GF-D8 (cell line): Measurements from ENCODE around the gene NR6A1.

Source experiments
- DNase-seq: peaks from one replicate; lab custom pipeline; 2025; lab: John Stamatoyannopoulos, UW

NR6A1 gene

DNA sequence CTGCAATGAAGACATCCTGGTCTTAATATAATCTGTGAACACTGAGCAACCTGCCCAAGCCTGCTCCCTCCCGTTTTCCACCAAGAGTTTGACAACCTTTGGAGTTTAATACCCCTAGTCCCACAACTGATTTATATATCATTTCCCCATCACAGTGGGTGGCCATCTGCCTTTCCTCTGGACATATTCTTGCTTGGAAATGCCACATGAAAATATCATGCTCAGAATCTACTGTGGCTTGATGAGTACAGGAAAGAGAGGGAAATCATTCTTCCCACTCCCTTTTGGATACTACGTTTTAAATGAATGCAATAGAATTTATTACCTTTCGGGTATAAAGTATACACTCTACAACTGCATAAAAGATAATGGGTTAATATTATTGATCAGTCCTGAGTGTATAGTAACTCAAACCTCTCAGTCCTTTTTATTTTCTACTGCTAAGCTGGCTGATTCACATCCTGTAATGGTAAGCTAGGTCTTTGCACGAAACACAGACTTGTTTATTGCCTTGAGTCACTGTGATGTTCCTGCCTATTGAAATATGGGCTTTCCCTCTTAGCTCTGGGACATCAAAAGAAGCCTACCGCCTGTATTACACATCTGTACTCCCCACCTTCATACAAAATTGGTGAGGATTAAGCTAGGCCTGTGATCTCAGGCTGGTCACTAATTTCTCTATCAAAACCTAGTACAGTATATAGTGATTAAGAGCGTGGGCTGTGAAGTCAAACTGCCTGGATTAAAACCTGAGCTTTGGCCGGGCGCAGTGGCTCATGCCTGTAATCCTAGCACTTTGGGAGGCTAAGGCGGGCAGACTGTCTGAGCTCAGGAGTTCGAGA, 196.4 kb downstream of the NR6A1 start:
- no peak for DNase-seq

DNA sequence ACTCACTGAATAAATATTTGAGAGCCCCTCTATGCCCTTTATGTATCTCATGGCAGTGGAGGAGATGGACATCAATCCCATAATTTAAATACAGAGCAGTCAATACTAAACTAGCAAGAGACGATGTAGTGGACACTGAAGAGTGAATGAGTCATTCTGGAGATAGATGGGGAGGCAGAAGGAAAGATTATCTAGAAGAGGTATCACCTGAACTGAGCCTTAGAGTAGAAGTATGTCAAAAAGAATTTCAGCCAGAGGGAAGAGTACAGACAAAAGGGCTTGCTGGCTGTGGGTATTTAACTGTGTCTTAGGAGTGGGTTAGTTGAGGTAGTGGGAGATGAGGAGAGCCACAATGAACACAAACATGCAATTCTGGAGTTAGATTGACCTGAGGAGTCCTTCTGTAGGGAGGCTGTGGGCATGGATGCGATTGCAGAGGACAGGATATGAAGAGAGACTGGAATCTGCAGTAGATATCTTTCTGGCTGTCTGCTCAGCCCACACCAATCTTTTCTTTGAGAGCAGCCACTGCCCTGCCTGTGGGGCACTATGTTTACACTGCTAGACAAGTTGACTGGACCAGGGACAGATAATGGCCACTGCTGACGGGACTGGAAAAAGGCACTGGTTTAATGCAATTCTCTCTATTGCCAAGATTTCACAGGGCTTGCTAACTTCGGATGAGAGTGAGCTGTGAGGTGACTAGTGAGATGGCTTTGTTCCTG, 200.0 kb downstream of the NR6A1 start:
- no peak for DNase-seq

DNA sequence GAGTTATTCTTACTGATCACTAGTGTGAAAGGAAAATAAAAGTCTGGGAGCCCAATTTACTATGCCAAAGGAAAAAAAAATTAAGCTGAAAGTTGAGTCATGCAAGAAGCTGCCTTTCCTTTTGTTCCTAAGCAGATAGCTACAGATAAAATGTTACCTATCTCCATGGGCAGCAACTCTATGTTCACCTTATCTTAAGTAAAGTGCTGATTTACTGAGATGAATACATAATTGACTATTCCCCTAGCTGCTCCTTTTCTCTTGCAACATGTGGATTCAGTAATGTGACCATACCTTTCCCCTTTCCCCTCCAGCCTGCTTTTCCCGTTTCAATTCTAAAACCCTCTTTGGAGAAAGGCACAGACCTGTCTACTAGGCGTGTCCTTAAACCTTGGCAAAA, 201.2 kb downstream of the NR6A1 start:
- no peak for DNase-seq

DNA sequence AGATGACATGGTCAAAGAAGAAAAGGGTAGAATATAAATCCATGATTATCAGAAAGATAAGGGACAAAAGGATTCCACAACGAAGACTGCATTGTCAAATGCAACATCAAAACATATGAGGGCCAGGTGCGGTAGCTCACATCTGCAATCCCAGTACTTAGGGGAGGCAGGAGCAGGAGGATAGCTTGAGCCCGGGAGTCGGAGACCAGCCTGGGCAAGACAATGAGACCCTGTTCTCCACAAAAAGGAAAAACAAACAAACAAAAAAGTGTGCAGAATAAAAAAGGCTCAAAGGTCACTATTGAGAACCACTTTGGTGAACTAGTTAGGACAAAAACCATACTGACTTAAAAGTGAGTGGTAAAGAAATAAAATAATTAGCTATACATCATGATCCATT, 203.7 kb downstream of the NR6A1 start:
- DNase-seq, result no peak

DNA sequence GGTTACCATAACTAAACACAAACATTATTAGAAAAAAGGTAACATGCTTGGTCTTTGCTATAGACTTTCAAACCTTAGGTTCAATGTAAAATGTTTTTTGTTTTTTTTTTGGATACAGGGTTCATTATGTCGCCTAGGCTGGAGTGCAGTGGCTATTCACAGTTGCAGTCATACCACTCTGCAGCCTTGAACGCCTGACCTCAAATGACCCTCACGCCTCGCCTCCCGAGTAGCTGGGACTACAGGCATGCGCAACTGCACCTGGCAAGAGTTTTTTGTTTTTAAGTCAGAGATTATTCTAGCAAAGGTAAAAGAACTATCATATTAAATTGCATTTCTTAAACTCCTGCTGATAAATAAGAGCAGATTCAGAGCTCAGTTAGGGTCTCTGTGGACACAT, 208.8 kb downstream of the NR6A1 start:
- no peak for DNase-seq

DNA sequence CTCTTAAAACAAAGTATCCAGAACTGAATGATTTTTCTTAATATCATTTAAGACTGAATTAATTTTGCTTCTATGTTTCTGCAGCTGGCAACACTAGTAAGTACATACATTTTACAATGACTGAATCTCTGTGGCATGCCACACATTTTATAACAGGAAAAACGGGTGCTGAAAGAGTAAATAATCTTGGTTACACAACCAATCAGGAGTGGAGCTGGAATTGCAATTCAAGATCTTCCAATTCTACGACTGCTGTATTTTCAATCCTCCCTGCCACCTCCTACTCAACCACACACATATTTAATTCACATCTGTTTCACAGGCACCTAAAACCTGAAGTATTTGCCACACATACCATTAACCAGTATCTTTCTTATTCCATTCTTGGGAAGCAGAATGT, 211.2 kb downstream of the NR6A1 start:
- DNase-seq, result no peak

DNA sequence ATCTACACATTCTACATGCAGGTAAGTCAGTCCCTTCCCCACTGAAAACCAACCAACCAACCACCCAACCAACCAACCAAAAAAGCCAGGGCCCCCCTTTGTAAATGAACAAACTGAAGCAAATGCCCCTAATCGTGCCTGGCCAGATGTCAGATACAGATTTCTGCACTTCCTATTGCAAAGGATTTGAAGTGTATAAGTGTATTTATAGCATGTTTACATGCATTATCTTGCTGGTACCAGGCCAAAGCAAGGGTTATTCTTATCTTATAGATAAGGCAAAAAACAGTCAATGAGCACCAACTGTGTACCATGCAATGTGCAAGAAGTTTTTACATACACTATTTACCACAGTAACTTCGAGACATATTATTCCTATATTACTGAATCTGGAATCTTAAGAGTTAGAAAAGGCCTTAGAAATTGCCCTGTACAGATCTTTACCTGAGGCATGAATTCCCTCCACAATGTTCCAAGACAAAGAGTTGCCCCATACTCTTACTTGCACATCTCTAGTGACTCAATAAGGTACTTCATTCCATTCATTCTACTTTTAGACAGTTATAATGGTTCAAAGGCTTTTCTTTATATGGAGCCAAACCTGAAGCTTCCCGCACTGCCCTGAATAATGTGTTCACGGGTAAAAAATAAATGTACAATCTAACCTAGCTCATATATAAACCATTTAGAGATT, 212.2 kb downstream of the NR6A1 start:
- DNase-seq, result no peak

DNA sequence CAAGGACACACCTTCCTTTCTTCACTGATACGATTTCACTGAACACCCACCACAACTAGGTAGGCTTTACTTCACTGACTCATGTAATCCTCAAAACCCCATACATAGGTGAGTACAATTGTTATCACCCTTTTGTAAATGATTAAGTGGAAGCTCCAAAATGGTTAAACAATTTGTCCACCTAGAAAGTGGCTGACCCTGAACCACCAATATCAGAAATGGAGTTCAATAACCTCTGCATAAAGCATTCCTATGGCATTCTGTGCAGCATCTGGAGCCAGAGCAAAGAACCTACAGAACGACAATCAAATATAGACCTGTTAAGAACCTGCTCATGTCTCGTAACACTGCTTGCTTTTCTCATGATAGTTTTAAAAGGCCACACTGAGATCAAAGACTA, 213.2 kb downstream of the NR6A1 start:
- DNase-seq, result no peak

DNA sequence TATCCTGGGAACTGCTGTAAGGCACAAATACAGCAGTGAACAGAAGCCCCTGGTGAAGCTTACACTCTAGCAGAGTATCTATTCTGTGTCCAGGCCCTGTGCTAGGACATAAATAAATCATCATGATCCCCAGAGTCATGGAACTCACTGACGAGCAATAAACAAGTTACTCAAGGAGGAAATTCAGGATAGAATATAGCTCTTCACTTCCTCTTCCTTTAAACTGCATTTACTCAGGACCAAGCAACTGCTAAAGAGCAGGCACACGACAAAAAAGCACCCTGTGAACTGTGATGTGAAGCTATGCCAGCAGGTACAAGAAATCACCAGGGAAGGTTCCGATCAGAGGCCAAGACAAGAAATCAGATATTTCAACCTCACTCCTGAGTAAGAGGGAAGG, 216.1 kb downstream of the NR6A1 start:
- DNase-seq, result no peak

DNA sequence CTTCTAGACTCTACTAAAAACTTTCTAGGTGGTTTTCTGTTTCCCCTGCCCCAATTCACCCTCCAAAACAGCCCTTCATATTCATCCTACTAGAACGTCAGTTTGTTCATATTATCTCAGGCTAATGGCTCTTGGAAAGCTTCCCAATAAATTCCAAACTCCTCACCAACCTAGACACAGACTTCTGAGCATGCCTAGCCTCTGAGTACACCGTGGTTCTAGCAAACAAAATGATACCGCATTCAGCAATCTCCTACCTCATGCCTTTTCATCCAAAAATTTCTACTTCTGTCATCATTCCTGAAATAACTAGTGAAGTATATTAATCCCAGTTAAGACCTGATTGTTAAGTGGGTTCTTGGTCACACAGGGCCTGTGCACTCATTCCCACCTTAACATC, 217.4 kb downstream of the NR6A1 start:
- no peak for DNase-seq

DNA sequence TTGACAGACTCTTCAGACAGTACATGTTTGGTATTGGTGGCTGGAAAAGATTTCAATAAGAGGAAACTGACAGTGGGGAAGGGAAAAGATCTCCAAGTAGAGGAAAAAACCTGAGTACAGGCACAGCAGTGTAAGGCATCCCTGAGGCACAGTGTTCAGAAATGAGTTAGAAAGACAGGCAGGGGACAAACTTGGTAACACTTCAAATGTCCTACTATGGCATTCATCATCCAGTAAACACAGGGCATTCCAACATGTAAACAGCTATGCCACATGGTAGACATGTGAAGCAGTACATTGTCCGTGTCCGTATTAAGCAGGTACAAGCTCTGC, 218.9 kb downstream of the NR6A1 start:
- DNase-seq, result no peak

DNA sequence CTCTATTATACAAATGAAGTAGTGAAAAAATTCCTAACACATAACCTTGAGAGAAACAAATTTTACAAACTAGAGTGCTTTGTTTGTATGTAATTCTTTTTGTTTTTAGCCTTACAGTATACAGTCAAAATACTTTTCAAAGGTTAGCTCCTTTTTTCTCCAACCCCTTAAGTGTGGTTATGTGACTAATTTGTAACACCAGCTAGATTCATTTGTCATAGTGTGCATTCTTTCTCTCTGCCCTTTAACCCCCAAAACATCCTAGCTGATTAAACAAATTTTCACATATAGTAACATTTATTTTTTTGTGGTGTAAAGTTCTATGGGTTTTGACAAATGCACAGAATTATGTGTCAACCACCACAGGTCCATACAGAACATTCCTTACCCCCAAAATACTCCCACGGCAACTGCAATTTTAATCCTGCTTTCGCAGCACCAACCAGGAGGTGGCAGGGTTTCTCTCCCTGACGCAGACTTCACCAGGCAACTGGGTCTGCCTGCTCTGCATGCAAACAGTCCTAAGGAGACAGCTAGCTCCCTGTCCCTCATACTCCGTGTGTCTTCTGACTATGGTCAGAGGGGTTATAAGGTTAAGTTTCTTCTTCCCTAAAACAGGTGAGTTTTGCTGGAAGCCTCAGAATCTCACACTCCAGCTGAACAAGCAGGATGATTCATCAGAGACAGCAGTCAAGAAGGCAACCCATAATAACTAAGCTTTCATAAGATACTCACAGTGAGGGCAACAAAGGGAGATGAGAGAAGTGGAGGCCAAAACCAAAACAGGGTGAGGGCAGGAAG, 219.4 kb downstream of the NR6A1 start:
- DNase-seq, result no peak

DNA sequence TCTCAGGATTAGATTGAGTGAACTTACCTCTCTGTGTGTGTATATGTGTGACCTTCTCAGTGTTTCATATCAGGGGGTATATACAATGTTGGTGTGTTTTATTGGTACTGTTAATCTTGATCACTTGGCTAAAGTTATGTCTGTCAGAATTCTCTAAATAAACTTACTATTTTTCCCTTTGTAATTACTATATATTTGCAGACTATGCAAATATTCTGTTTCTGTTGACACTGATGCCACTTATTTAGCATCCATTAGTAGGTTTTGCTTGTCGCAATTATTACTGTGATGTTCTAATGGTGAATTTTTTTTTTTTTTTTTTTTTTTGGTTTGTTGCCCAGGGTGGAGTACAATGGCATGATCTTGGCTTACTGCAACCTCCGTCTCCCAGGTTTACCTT, 221.0 kb downstream of the NR6A1 start:
- DNase-seq, result no peak

DNA sequence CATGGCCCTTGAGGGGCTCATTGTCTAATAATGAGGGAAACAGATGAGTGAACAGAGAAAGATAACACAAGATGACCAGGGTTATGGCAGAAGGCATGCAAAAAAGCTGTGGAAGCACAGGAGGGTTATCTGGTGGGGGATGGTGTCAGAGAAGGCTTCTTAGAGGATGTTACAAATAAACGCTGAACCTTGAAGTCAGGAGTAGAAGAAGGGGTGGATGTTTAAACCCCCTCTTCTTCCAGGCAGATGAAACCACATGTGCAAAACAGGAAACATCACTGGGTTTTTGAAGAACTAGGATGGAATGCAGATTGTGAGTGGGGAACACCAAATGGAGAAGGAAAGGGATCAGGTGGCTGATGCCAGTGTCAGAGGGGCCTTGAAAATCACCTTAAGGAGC, 222.1 kb downstream of the NR6A1 start:
- DNase-seq, result no peak

DNA sequence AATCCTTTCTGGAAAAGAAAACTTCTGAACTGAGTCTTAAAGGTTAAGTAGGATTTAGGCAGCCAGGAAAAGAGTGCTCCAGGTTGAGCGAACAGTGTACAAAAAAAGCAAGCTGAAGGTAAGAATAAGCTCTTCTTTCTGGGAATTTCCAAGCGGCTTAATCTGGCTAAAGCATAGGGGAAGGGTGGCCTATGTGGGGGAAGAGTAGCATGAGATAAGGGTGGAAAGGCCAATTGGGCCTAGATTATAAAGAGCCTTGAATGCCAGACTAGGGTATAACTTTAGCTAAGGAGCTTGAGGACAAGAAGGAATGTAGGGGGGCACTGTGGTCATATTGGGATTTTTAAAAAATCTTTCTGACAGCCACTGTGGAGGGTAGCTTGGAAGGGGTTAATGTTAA, 226.6 kb downstream of the NR6A1 start:
- no peak for DNase-seq

DNA sequence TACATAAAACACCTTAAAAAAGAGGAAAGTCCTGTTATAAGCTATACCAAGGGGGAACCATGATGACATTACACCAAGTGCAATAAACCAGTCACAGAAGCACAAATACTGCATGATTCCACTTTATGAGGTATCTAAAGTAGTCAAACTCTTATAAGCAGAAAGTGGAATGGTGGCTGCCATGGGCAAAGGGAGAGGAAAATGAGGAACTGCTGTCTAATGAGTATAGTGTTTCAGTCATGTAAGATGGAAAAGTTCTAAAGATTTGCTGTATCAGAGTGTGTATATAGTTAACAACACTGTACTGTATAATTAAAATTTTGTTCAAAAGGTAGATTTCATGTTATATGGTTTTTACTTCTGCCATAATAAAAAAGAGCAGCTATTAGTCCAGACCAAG, 229.3 kb downstream of the NR6A1 start:
- DNase-seq, result no peak

DNA sequence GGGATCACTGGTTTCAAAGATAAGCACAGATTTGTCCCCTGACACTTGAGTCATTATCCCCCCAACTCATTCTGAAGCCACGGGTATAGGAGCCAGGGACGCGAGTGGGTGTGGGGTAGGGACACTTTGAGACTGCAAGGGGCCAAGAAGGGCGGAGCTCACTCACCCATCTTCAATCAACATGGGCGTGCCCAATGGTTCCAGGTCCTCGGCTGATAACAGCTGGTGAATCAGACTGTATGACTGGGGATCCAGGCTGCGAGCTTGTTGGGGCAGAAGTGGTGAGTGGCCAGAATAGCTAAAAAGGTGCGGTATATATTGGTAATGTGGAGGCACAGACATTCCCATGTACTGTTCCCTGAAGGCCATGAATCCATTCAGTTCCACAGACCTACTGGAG, 233.2 kb downstream of the NR6A1 start:
- DNase-seq, result no peak

DNA sequence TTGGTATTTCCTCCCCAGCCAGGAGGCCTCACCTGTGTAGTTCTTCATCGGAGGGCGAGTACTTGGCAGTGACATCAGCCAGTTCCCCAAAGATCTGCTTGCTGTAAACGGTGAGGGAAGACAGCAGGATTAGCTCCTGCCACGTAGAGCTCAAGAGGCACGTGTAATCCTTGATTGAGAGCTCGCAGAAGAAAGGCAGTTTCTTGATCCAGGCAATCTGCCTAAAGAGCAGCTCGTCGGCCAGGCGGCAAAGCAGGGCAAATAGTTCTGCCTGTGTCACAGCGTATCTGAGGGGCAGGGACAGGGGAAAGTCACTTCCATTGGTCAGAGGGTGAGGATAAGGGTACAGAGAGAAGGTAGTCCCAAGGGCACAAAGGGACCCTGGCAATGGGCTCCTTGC, 235.3 kb downstream of the NR6A1 start:
- no peak for DNase-seq

DNA sequence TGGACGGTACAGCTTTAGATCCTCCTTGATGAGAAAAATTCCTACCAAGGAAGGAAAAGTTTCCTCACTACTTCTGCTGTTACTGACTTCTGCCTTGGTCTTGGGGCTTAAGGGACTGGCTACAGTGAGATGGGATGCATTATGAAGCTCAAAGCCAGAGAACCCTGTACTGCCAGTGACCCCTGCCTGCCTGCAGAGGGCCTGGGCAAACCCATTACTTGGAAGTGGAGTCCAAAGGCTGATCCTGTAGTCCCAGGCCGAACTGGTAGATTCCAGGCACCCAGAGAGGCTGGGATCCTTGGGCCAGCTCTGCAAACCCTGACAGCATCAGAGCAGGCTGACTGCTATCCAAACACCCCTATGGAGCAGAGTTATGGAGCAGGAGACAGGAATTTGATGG, 238.2 kb downstream of the NR6A1 start:
- no peak for DNase-seq

DNA sequence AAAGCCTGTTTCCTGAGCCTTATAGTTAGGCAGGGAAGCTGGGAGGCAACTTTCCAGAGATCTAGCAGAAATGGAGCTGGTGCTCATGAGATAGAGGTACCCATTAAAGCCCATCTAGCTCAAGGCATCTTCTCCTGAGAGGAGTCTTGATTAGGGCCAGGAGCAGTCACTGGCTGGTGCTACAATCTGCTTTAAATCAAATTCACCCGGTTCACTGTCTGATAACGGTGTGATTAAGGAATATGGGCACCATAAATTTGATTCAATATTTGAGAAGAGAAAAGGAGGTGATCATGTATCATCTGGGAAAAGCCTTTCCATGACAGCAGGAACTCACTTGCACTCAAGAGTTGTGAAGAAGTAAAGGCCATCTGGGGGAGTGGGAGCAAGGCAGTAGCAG, 240.0 kb downstream of the NR6A1 start:
- DNase-seq, result no peak

DNA sequence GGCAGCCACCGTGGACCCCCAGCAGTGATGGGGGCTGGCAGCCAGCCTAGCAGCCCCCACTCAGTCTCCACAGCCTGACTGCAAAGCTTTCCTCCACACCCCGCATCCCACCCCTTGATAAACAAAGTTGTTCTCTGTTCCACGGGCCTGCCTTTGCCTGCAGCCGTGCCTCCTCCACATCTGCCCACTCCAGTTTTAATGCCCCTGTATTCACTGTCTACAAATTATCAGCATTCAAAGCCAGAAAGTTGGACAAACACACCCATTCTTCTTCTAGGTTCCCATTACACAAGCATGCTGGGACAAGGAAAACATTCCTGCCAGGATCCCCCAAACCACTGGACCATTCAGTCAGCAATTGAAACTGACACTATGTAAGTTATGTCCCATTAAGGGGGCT, 240.9 kb downstream of the NR6A1 start:
- no peak for DNase-seq

DNA sequence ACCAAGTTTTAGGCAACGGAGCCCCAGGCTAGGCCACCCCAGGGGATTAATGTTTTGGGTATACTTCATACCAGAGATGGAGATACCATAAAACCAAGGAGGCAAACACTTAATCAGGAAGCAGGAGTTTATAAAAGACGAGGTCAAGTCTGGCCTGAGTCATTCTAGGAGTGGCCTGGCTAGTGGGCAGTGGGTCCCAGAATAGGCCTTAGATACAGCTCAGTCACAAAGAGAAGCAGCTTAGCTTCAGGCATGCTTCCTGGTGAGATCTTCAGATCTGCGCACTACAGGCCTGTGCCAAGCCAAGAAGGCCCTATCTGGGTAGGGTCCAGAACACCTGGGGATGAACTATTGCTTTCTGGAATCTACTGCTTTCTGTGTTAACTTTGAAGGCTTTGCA, 243.3 kb downstream of the NR6A1 start:
- no peak for DNase-seq
